Measurements from ENCODE around the gene TRAF3IP1.

- TF ChIP-seq EZH2 (IDR thresholded peaks at IDR 0.05) (no peak), POLR2AphosphoS5 (IDR thresholded peaks at IDR 0.05; ENCODE audit: borderline replicate concordance, low read depth, low read length) (no peak), FOXP2 (optimal IDR thresholded peaks at IDR 0.05; ENCODE audit: control extremely low read depth, extremely low read length, insufficient read depth) (no peak)
Observed at GRCh38 chr2:238350150-238350897, 30.0 kb downstream of the TRAF3IP1 start.
